GM23338 (cell line): ENCODE measurements around the gene DIAPH3. TPM values are rescaled to one million over a fixed set of nuclear protein-coding genes. Genes with fewer than 3 reads are reported as not detected.

Experiments
- ATAC-seq: fragments of 200-7000 bp; cut with Tn5 transposase; 3 replicates; pipeline ENCODE4 v1.9.1; 2020
- DNase-seq: peaks from one replicate; pipeline ENCODE4 v3.0.0-alpha.2; 2015; ENCODE audit warnings: low spot score
- H2AFZ ChIP-seq: fragments of 200-600 bp; sonication (generic); 2 replicates; pipeline ENCODE4 v1.8.0; 2016; ENCODE audit warnings: antibody characterized with exemption, mild to moderate bottlenecking, moderate library complexity
- H3F3A ChIP-seq: fragments of 200-600 bp; sonication (generic); replicated peaks from 2 replicates; pipeline ENCODE4 v1.8.0; 2017; ENCODE audit warnings: antibody characterized with exemption, mixed run types, low read depth
- H3K27ac ChIP-seq: fragments of 200-600 bp; sonication (generic); 2 replicates; pipeline ENCODE4 v1.6.1; 2016; ENCODE audit warnings: low read depth
- H3K27me3 ChIP-seq: fragments of 200-600 bp; sonication (generic); 2 replicates; pipeline ENCODE4 v1.8.0; 2016; ENCODE audit warnings: mild to moderate bottlenecking, mixed run types, moderate library complexity; ENCODE audit not compliant: insufficient read depth
- H3K36me3 ChIP-seq: fragments of 200-600 bp; sonication (generic); 2 replicates; pipeline ENCODE4 v1.8.0; 2016; ENCODE audit warnings: mild to moderate bottlenecking; ENCODE audit not compliant: insufficient read depth
- H3K4me1 ChIP-seq: fragments of 200-600 bp; sonication (generic); 2 replicates; pipeline ENCODE4 v1.8.0; 2016; ENCODE audit warnings: mild to moderate bottlenecking, moderate library complexity; ENCODE audit not compliant: insufficient read depth
- H3K4me2 ChIP-seq: fragments of 200-600 bp; sonication (generic); 2 replicates; pipeline ENCODE4 v1.7.1; 2017; ENCODE audit warnings: mixed run types
- H3K4me3 ChIP-seq: fragments of 200-600 bp; sonication (generic); 2 replicates; pipeline ENCODE4 v1.6.1; 2016; ENCODE audit warnings: mixed run types
- H3K79me2 ChIP-seq: fragments of 200-600 bp; sonication (generic); replicated peaks from 2 replicates; pipeline ENCODE4 v1.8.0; 2017; ENCODE audit warnings: mild to moderate bottlenecking; ENCODE audit not compliant: insufficient read depth
- H3K9me2 ChIP-seq: fragments of 200-600 bp; sonication (generic); 2 replicates; pipeline ENCODE4 v1.8.0; 2017; ENCODE audit not compliant: insufficient read depth
- H4K20me1 ChIP-seq: fragments of 200-600 bp; sonication (generic); replicated peaks from 2 replicates; pipeline ENCODE4 v1.8.0; 2017; ENCODE audit warnings: mild to moderate bottlenecking; ENCODE audit not compliant: insufficient read depth
- H3K27ac Mint-ChIP-seq: 2 replicates; pipeline ENCODE4 v1.8.0; 2020; ENCODE audit warnings: inconsistent platforms, mild to moderate bottlenecking, moderate library complexity, mixed read lengths
- H3K27me3 Mint-ChIP-seq: 3 replicates; pipeline ENCODE4 v1.8.0; 2022; ENCODE audit warnings: low read depth, mild to moderate bottlenecking, moderate library complexity, mixed read lengths, inconsistent platforms; ENCODE audit not compliant: insufficient read depth, poor library complexity
- H3K36me3 Mint-ChIP-seq: 3 replicates; pipeline ENCODE4 v1.8.0; 2021; ENCODE audit warnings: low read depth, mild to moderate bottlenecking, inconsistent platforms, moderate library complexity, mixed read lengths
- H3K4me1 Mint-ChIP-seq: 3 replicates; pipeline ENCODE4 v1.8.0; 2020; ENCODE audit warnings: mild to moderate bottlenecking, inconsistent platforms, mixed read lengths
- H3K4me3 Mint-ChIP-seq: 3 replicates; pipeline ENCODE4 v1.8.0; 2021; ENCODE audit warnings: moderate library complexity, mild to moderate bottlenecking, inconsistent platforms, mixed read lengths
- H3K9me3 Mint-ChIP-seq: 3 replicates; pipeline ENCODE4 v1.8.0; 2020; ENCODE audit warnings: moderate library complexity, mild to moderate bottlenecking, inconsistent platforms, mixed read lengths
- CREB1 ChIP-seq: fragments of 250-450 bp; sonication (Bioruptor Pico); IDR thresholded peaks from 2 replicates; pipeline ENCODE4 v1.5.0; 2020; ENCODE audit warnings: low read depth, mild to moderate bottlenecking, moderate library complexity
- EZH2phosphoT487 ChIP-seq: fragments of 200-600 bp; sonication (generic); IDR thresholded peaks from one replicate; pipeline ENCODE4 v1.8.1; 2018; ENCODE audit warnings: antibody characterized with exemption; ENCODE audit not compliant: unreplicated experiment
- JUNB ChIP-seq: IDR thresholded peaks from one replicate; pipeline ENCODE4 v1.6.1; 2016; ENCODE audit warnings: antibody characterized with exemption; ENCODE audit not compliant: unreplicated experiment
- NANOG ChIP-seq: IDR thresholded peaks from 2 replicates; pipeline ENCODE4 v1.6.1; 2016; ENCODE audit warnings: antibody characterized with exemption, borderline replicate concordance
- POLR2AphosphoS5 ChIP-seq: IDR thresholded peaks from 2 replicates; pipeline ENCODE4 v1.6.1; 2016; ENCODE audit warnings: antibody characterized with exemption, low read depth
- STAT1 ChIP-seq: IDR thresholded peaks from one replicate; pipeline ENCODE4 v1.6.1; 2016; ENCODE audit warnings: antibody characterized with exemption; ENCODE audit not compliant: unreplicated experiment
- ZNF114 ChIP-seq: fragments of 250-450 bp; sonication (Bioruptor Pico); IDR thresholded peaks from 2 replicates; pipeline ENCODE4 v1.5.0; 2020; ENCODE audit warnings: mild to moderate bottlenecking, moderate library complexity
- long read RNA-seq: library from polyadenylated mRNA; unstranded; transcript quantifications from one replicate; pipeline ENCODE4 v2.0.0, GENCODE V29; 2020; ENCODE audit not compliant: unreplicated experiment
- polyA plus RNA-seq: library from polyadenylated mRNA; unstranded; fragments of >200 nt; fragmentation: Nextera tagmentation; extraction: Ambion mirVana; gene quantifications from 2 replicates; pipeline ENCODE4 v1.2.1, GENCODE V29; 2016
- total RNA-seq: library from RNA; depleted of rRNA; stranded (reverse); fragments of >200 nt; shearing (Covaris generic); gene quantifications from 2 replicates; pipeline ENCODE4 v1.2.3, GENCODE V29; 2014; rRNA removed
- TF ChIP-seq, protein P1 (sequence below): IDR thresholded peaks from one replicate; pipeline ENCODE4 v1.6.1; 2018; ENCODE audit warnings: antibody characterized with exemption; ENCODE audit not compliant: unreplicated experiment
- TF ChIP-seq, protein P2 (sequence below): IDR thresholded peaks from 2 replicates; pipeline ENCODE4 v1.6.1; 2016; ENCODE audit warnings: antibody characterized with exemption
- TF ChIP-seq, protein P3 (sequence below): fragments of 250-450 bp; sonication (Bioruptor Pico); IDR thresholded peaks from 2 replicates; pipeline ENCODE4 v1.5.0; 2020; ENCODE audit warnings: mild to moderate bottlenecking, moderate library complexity

Gene DIAPH3, protein sequence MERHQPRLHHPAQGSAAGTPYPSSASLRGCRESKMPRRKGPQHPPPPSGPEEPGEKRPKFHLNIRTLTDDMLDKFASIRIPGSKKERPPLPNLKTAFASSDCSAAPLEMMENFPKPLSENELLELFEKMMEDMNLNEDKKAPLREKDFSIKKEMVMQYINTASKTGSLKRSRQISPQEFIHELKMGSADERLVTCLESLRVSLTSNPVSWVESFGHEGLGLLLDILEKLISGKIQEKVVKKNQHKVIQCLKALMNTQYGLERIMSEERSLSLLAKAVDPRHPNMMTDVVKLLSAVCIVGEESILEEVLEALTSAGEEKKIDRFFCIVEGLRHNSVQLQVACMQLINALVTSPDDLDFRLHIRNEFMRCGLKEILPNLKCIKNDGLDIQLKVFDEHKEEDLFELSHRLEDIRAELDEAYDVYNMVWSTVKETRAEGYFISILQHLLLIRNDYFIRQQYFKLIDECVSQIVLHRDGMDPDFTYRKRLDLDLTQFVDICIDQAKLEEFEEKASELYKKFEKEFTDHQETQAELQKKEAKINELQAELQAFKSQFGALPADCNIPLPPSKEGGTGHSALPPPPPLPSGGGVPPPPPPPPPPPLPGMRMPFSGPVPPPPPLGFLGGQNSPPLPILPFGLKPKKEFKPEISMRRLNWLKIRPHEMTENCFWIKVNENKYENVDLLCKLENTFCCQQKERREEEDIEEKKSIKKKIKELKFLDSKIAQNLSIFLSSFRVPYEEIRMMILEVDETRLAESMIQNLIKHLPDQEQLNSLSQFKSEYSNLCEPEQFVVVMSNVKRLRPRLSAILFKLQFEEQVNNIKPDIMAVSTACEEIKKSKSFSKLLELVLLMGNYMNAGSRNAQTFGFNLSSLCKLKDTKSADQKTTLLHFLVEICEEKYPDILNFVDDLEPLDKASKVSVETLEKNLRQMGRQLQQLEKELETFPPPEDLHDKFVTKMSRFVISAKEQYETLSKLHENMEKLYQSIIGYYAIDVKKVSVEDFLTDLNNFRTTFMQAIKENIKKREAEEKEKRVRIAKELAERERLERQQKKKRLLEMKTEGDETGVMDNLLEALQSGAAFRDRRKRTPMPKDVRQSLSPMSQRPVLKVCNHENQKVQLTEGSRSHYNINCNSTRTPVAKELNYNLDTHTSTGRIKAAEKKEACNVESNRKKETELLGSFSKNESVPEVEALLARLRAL
- total RNA-seq (19.5 and 23.4 TPM in 2 replicates), polyA plus RNA-seq (23.1 and 30.2 TPM in 2 replicates)
- long read RNA-seq, partial matches to known transcripts = 14 of 21 reads
- long read RNA-seq, other reads (novel, unspliced or antisense) = 7 of 21 reads

DNA sequence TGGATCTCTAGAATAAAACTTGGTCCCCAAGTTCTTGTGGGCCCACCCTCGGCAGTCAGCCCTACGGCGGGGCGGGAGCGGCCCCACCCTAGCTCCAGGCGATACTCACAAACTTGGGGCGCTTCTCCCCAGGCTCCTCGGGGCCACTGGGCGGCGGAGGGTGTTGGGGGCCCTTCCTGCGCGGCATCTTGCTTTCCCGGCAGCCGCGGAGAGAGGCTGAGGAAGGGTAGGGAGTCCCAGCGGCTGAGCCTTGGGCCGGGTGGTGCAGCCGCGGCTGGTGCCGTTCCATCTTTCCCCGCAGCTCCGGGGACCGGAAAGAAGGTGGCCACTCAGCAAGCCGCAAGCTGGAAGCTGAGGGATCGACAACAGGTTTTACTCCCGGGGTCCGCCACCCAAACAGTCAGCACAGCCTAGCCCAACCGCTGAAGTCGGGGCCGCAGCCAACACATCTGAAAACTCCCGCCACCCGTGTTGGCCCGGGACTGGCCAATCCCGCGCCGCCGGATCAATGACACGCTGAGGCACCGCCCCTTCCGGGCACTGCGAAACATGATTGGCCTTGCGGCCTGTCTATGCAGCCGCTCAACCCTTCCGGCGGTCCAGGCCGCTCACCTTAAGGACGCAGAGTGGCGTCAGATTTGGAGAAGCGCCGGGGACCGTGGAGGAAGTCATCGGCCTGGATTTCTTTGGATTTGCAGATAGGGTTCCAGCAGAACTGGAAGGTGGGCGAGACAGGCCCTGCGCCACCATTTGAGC lies at the start of gene DIAPH3:
Gene DIAPH3, minus strand, starts transcription at position 451 of the 756 bp plus-strand sequence. Its CDS starts 162 bp downstream, at position 289.
- ATAC-seq (peak; percentile 97), DNase-seq (peak; percentile 99)
- Histone ChIP-seq H2AFZ (peak within 1 kb of the TSS; percentile 1; the same call in 1 of the 2 replicates), H3K4me3 (peak within 1 kb of the TSS; percentile 76), H4K20me1 (no peaks in the 10 kb centered on the region), H3K4me1 (peaks cover 25% of the 10 kb centered on the region; the same call in 1 of the 2 replicates), H3K4me2 (peak within 1 kb of the TSS; percentile 74), H3K9me2 (no peaks in the 10 kb centered on the region), H3F3A (no peaks in the 10 kb centered on the region), H3K27ac (peak within 1 kb of the TSS; percentile 96), H3K79me2 (peaks cover 47% of the 10 kb centered on the region), H3K36me3 (no peaks in the 10 kb centered on the region), H3K27me3 (no peaks in the 10 kb centered on the region)
- no peaks in the 10 kb centered on the region for H3K27me3 Mint-ChIP-seq
- peak within 1 kb of the TSS; percentile 85 for H3K4me3 Mint-ChIP-seq
- H3K4me1 Mint-ChIP-seq = peaks cover 33% of the 10 kb centered on the region
- H3K9me3 Mint-ChIP-seq = no peaks in the 10 kb centered on the region; the same call in 2 of the 3 replicates
- peak within 1 kb of the TSS; percentile 99 for H3K27ac Mint-ChIP-seq
- H3K36me3 Mint-ChIP-seq = peaks cover 11% of the 10 kb centered on the region
- TF ChIP-seq, protein P1, sequence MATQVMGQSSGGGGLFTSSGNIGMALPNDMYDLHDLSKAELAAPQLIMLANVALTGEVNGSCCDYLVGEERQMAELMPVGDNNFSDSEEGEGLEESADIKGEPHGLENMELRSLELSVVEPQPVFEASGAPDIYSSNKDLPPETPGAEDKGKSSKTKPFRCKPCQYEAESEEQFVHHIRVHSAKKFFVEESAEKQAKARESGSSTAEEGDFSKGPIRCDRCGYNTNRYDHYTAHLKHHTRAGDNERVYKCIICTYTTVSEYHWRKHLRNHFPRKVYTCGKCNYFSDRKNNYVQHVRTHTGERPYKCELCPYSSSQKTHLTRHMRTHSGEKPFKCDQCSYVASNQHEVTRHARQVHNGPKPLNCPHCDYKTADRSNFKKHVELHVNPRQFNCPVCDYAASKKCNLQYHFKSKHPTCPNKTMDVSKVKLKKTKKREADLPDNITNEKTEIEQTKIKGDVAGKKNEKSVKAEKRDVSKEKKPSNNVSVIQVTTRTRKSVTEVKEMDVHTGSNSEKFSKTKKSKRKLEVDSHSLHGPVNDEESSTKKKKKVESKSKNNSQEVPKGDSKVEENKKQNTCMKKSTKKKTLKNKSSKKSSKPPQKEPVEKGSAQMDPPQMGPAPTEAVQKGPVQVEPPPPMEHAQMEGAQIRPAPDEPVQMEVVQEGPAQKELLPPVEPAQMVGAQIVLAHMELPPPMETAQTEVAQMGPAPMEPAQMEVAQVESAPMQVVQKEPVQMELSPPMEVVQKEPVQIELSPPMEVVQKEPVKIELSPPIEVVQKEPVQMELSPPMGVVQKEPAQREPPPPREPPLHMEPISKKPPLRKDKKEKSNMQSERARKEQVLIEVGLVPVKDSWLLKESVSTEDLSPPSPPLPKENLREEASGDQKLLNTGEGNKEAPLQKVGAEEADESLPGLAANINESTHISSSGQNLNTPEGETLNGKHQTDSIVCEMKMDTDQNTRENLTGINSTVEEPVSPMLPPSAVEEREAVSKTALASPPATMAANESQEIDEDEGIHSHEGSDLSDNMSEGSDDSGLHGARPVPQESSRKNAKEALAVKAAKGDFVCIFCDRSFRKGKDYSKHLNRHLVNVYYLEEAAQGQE = no peak
- TF ChIP-seq EZH2phosphoT487 (no peak), ZNF114 (CRISPR knock-in tag) (no peak), JUNB (no peak), STAT1 (no peak), CREB1 (CRISPR knock-in tag) (peak; percentile 93), NANOG (no peak), POLR2AphosphoS5 (peak; percentile 95)
- TF ChIP-seq, protein P2, sequence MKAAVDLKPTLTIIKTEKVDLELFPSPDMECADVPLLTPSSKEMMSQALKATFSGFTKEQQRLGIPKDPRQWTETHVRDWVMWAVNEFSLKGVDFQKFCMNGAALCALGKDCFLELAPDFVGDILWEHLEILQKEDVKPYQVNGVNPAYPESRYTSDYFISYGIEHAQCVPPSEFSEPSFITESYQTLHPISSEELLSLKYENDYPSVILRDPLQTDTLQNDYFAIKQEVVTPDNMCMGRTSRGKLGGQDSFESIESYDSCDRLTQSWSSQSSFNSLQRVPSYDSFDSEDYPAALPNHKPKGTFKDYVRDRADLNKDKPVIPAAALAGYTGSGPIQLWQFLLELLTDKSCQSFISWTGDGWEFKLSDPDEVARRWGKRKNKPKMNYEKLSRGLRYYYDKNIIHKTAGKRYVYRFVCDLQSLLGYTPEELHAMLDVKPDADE = 0 out of 2 replicates have a peak, but pooled peaks have one; percentile 51
- TF ChIP-seq, protein P3, sequence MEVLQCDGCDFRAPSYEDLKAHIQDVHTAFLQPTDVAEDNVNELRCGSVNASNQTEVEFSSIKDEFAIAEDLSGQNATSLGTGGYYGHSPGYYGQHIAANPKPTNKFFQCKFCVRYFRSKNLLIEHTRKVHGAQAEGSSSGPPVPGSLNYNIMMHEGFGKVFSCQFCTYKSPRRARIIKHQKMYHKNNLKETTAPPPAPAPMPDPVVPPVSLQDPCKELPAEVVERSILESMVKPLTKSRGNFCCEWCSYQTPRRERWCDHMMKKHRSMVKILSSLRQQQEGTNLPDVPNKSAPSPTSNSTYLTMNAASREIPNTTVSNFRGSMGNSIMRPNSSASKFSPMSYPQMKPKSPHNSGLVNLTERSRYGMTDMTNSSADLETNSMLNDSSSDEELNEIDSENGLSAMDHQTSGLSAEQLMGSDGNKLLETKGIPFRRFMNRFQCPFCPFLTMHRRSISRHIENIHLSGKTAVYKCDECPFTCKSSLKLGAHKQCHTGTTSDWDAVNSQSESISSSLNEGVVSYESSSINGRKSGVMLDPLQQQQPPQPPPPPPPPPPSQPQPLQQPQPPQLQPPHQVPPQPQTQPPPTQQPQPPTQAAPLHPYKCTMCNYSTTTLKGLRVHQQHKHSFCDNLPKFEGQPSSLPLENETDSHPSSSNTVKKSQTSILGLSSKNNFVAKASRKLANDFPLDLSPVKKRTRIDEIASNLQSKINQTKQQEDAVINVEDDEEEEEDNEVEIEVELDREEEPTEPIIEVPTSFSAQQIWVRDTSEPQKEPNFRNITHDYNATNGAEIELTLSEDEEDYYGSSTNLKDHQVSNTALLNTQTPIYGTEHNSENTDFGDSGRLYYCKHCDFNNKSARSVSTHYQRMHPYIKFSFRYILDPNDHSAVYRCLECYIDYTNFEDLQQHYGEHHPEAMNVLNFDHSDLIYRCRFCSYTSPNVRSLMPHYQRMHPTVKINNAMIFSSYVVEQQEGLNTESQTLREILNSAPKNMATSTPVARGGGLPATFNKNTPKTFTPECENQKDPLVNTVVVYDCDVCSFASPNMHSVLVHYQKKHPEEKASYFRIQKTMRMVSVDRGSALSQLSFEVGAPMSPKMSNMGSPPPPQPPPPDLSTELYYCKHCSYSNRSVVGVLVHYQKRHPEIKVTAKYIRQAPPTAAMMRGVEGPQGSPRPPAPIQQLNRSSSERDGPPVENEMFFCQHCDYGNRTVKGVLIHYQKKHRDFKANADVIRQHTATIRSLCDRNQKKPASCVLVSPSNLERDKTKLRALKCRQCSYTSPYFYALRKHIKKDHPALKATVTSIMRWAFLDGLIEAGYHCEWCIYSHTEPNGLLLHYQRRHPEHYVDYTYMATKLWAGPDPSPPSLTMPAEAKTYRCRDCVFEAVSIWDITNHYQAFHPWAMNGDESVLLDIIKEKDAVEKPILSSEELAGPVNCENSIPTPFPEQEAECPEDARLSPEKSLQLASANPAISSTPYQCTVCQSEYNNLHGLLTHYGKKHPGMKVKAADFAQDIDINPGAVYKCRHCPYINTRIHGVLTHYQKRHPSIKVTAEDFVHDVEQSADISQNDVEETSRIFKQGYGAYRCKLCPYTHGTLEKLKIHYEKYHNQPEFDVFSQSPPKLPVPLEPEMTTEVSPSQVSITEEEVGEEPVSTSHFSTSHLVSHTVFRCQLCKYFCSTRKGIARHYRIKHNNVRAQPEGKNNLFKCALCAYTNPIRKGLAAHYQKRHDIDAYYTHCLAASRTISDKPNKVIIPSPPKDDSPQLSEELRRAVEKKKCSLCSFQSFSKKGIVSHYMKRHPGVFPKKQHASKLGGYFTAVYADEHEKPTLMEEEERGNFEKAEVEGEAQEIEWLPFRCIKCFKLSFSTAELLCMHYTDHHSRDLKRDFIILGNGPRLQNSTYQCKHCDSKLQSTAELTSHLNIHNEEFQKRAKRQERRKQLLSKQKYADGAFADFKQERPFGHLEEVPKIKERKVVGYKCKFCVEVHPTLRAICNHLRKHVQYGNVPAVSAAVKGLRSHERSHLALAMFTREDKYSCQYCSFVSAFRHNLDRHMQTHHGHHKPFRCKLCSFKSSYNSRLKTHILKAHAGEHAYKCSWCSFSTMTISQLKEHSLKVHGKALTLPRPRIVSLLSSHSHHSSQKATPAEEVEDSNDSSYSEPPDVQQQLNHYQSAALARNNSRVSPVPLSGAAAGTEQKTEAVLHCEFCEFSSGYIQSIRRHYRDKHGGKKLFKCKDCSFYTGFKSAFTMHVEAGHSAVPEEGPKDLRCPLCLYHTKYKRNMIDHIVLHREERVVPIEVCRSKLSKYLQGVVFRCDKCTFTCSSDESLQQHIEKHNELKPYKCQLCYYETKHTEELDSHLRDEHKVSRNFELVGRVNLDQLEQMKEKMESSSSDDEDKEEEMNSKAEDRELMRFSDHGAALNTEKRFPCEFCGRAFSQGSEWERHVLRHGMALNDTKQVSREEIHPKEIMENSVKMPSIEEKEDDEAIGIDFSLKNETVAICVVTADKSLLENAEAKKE (CRISPR knock-in tag) = no peak
